PC-3 (cell line): ENCODE results near the gene ACSBG1. TPM values are rescaled to one million over a fixed set of nuclear protein-coding genes. Genes with fewer than 3 reads are reported as not detected.
A peak's percentile ranks its signal among the peaks of the same experiment; 100 is the strongest.

Source experiments
- ATAC-seq: fragments of 200-7000 bp; cut with Tn5 transposase; 2 replicates; pipeline ENCODE4 v1.9.1; 2020; ENCODE audit warnings: mild to moderate bottlenecking, moderate library complexity
- BruUV-seq: library from RNA; stranded (reverse); fragments of 400-500 nt; replicated peaks from 2 replicates; lab custom pipeline; 2021; lab: Mats Ljungman, UMichigan
- CTCF ChIA-PET: fragments of 300-600 bp; sonication (Branson Sonifier 250); formaldehyde crosslinking; loops from one replicate; lab custom pipeline; 2022; ENCODE audit warnings: antibody characterized with exemption; lab: Charles Lee
- POLR2A ChIA-PET: fragments of 300-600 bp; sonication (Branson Sonifier 250); formaldehyde crosslinking; loops from one replicate; lab custom pipeline; 2022; ENCODE audit warnings: antibody characterized with exemption; ENCODE audit not compliant: unreplicated experiment; lab: Charles Lee
- DNase-seq: peaks from one replicate; pipeline ENCODE4 v3.0.0-alpha.2; 2015
- H2AFZ ChIP-seq: fragments of 300-600 bp; sonication (generic); 2 replicates; pipeline ENCODE4 v1.6.0; 2016; ENCODE audit warnings: antibody characterized with exemption, low read length
- H3F3A ChIP-seq: fragments of 300-600 bp; sonication (generic); one replicate; pipeline ENCODE4 v1.6.0; 2017; ENCODE audit warnings: antibody characterized with exemption, low read length, control low read depth, mild to moderate bottlenecking; ENCODE audit not compliant: unreplicated experiment
- H3K27ac ChIP-seq: fragments of 300-600 bp; sonication (generic); 2 replicates; pipeline ENCODE4 v1.5.1; 2016; ENCODE audit warnings: mild to moderate bottlenecking, low read length
- H3K27me3 ChIP-seq: fragments of 300-600 bp; sonication (generic); 2 replicates; pipeline ENCODE4 v1.6.1; 2016; ENCODE audit warnings: low read length, mixed read lengths
- H3K36me3 ChIP-seq: fragments of 300-600 bp; sonication (generic); 2 replicates; pipeline ENCODE4 v1.6.1; 2016; ENCODE audit warnings: low read depth, mixed run types, low read length, mixed read lengths
- H3K4me1 ChIP-seq: fragments of 300-600 bp; sonication (generic); 2 replicates; pipeline ENCODE4 v1.5.1; 2016; ENCODE audit warnings: low read length; ENCODE audit not compliant: insufficient read depth
- H3K4me2 ChIP-seq: fragments of 300-600 bp; sonication (generic); 2 replicates; pipeline ENCODE4 v1.6.0; 2016; ENCODE audit warnings: low read length
- H3K4me3 ChIP-seq: fragments of 300-600 bp; sonication (generic); 2 replicates; pipeline ENCODE4 v1.5.1; 2016; ENCODE audit warnings: mild to moderate bottlenecking, low read length, mixed read lengths
- H3K79me2 ChIP-seq: fragments of 300-600 bp; sonication (generic); 2 replicates; pipeline ENCODE4 v1.6.1; 2017; ENCODE audit warnings: low read length, mixed read lengths
- H3K9ac ChIP-seq: fragments of 300-600 bp; sonication (generic); 2 replicates; pipeline ENCODE4 v1.6.0; 2016; ENCODE audit warnings: mild to moderate bottlenecking, low read length
- H3K9me2 ChIP-seq: fragments of 300-600 bp; sonication (generic); replicated peaks from 2 replicates; pipeline ENCODE4 v1.6.1; 2016; ENCODE audit warnings: mixed run types, low read length, mixed read lengths
- H3K9me3 ChIP-seq: fragments of 300-600 bp; sonication (generic); 2 replicates; pipeline ENCODE4 v1.6.1; 2016; ENCODE audit warnings: low read length, mixed read lengths
- H4K20me1 ChIP-seq: fragments of 300-600 bp; sonication (generic); 2 replicates; pipeline ENCODE4 v1.6.1; 2016; ENCODE audit warnings: low read length, mixed read lengths
- EZH2 ChIP-seq: fragments of 300-600 bp; sonication (generic); IDR thresholded peaks from one replicate; pipeline ENCODE4 v1.6.1; 2017; ENCODE audit warnings: antibody characterized with exemption, mild to moderate bottlenecking, low read length; ENCODE audit not compliant: unreplicated experiment
- EZH2phosphoT487 ChIP-seq: fragments of 300-600 bp; sonication (generic); IDR thresholded peaks from 2 replicates; pipeline ENCODE4 v1.6.1; 2018; ENCODE audit warnings: mild to moderate bottlenecking, antibody characterized with exemption, low read length, borderline replicate concordance
- intact Hi-C: fragments of 100-400 bp; cut with micrococcal nuclease; formaldehyde crosslinking; loops from 2 replicates; pipeline ENCODE4 v1.9.0; 2023
- total RNA-seq: library from RNA; depleted of rRNA; stranded (reverse); fragments of >200 nt; gene quantifications from 2 replicates; pipeline ENCODE4 v1.2.3, GENCODE V29; 2014
- TF ChIP-seq, protein P1 (sequence below): fragments of 300-600 bp; sonication (generic); conservative IDR thresholded peaks from 2 replicates; pipeline ENCODE4 v1.5.1; 2017; ENCODE audit warnings: antibody characterized with exemption, low read depth, mild to moderate bottlenecking, low read length

The ACSBG1 gene
- total RNA-seq, 1 experiment from 2014 or later: 0.36 TPM

GRCh38 chr15:78242128-78242527 lies 7.8 kb upstream of the ACSBG1 start:
- Histone ChIP-seq H3K27me3 (no peaks in the 10 kb centered on the region), H3K9me2 (no peaks in the 10 kb centered on the region), H3F3A (no peaks in the 10 kb centered on the region), H3K9me3 (no peaks in the 10 kb centered on the region), H2AFZ (no peak overlapping the region), H3K9ac (no peak overlapping the region), H3K4me1 (no peaks in the 10 kb centered on the region), H3K79me2 (no peaks in the 10 kb centered on the region), H3K4me2 (no peak overlapping the region), H3K27ac (no peak overlapping the region), H3K36me3 (no peaks in the 10 kb centered on the region), H4K20me1 (no peaks in the 10 kb centered on the region), H3K4me3 (no peak overlapping the region)
- ChIA-PET CTCF (interaction anchor here (1.2 kb wide), 1 partner anchor 65 kb away, joined by 5 read pairs; no protein-coding TSS in a partner anchor), POLR2A (no interaction called here)
- intact Hi-C loops: loop anchor here (5.0 kb wide), 2 partner anchors 45 to 110 kb away; partner anchors contain the start of gene CIB2
- no TSS peak for BruUV-seq
- DNase-seq (peak; percentile 20), ATAC-seq (no peak)
- no peak for TF ChIP-seq EZH2phosphoT487
- TF ChIP-seq, protein P1, sequence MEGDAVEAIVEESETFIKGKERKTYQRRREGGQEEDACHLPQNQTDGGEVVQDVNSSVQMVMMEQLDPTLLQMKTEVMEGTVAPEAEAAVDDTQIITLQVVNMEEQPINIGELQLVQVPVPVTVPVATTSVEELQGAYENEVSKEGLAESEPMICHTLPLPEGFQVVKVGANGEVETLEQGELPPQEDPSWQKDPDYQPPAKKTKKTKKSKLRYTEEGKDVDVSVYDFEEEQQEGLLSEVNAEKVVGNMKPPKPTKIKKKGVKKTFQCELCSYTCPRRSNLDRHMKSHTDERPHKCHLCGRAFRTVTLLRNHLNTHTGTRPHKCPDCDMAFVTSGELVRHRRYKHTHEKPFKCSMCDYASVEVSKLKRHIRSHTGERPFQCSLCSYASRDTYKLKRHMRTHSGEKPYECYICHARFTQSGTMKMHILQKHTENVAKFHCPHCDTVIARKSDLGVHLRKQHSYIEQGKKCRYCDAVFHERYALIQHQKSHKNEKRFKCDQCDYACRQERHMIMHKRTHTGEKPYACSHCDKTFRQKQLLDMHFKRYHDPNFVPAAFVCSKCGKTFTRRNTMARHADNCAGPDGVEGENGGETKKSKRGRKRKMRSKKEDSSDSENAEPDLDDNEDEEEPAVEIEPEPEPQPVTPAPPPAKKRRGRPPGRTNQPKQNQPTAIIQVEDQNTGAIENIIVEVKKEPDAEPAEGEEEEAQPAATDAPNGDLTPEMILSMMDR: peak; percentile 57

DNA sequence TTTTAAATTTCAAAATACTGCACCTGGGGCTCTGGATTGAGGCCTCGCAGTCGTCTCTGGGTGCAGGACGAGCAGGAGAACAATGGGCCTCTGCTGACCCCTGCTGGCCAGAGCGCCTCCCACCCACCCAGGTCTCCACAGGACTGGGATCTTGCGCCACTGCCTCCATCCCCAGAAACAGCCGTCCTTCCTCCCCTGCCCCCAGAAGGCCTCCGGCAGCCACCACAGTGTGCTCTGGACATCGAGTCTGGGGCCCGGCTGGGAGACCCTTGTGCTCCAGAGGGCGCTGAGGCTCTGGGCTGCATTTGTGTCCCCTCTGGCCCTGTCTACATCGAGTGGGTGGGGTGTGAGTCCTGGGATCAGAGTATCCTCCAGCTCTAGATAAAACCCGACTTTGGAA lies 6.7 kb upstream of the ACSBG1 start:
- Histone ChIP-seq H3K9me3 (no peaks in the 10 kb centered on the region), H3K4me1 (no peaks in the 10 kb centered on the region), H3K4me3 (no peak overlapping the region), H3K9ac (no peak overlapping the region), H3K9me2 (no peaks in the 10 kb centered on the region), H3F3A (no peaks in the 10 kb centered on the region), H3K4me2 (no peak overlapping the region), H4K20me1 (no peaks in the 10 kb centered on the region), H3K27ac (no peak overlapping the region), H3K36me3 (no peaks in the 10 kb centered on the region), H2AFZ (peak overlapping the region; percentile 66), H3K27me3 (no peaks in the 10 kb centered on the region), H3K79me2 (no peaks in the 10 kb centered on the region)
- POLR2A ChIA-PET: no interaction called here
- ATAC-seq: peak; percentile 98
- intact Hi-C loops: loop anchor here (1.0 to 5.0 kb wide), 4 partner anchors 44 to 128 kb away; partner anchors contain the start of gene CIB2
- TF ChIP-seq, protein P1: peak; percentile 78
- no peak for TF ChIP-seq EZH2phosphoT487
- DNase-seq: peak; percentile 81
- CTCF ChIA-PET: interaction anchor here (1.2 kb wide), 1 partner anchor 63 kb away, joined by 5 read pairs; no protein-coding TSS in a partner anchor
- BruUV-seq: no TSS peak

GRCh38 chr15:78239811-78240210 lies 5.4 kb upstream of the ACSBG1 start:
- intact Hi-C loops: loop anchor here (5.0 kb wide), 2 partner anchors 43 to 108 kb away; partner anchors contain the start of gene CIB2
- POLR2A ChIA-PET: no interaction called here

More at GRCh38 chr15:78239811-78240210, 5.4 kb upstream of the ACSBG1 start:
- Histone ChIP-seq H3K9me3 (no peaks in the 10 kb centered on the region), H3K79me2 (no peaks in the 10 kb centered on the region), H3F3A (no peaks in the 10 kb centered on the region), H3K4me2 (no peak overlapping the region), H2AFZ (no peak overlapping the region), H4K20me1 (no peaks in the 10 kb centered on the region), H3K4me1 (no peaks in the 10 kb centered on the region), H3K9me2 (no peaks in the 10 kb centered on the region), H3K27me3 (no peaks in the 10 kb centered on the region), H3K9ac (no peak overlapping the region), H3K36me3 (no peaks in the 10 kb centered on the region), H3K27ac (no peak overlapping the region), H3K4me3 (no peak overlapping the region)
- CTCF ChIA-PET: no interaction called here
- TF ChIP-seq EZH2: no peak
- TF ChIP-seq, protein P1: no peak
- no peak for TF ChIP-seq EZH2phosphoT487
- ATAC-seq (no peak), DNase-seq (no peak)
- no TSS peak for BruUV-seq
